HG02973 (cell line): ENCODE data around the gene AEBP1.

Experiments
- ATAC-seq: cut with Tn5 transposase; IDR thresholded peaks from one replicate; pipeline ENCODE4 v1.9.1; 2021; ENCODE audit warnings: moderate library complexity; ENCODE audit not compliant: unreplicated experiment

The AEBP1 gene

DNA sequence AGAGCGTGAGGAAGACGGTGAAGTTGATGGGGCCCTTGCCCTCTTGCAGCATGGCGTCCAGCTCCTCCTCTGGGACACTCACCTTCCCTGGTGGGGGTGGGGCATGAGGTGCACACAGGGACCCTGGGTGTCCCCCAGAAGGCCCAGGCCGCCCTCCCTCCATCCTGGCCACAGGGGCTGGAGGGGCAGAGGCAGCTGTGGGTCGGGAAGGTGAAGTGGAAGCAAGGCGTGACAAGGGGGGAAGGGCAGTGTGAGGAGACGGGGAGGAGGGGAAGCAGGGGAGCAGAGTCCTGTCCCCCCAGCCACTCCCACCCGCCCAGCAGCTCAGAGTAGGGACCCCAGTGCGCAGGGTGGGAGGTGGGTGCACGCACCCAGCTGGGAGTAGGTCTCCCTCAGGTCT is 36.2 kb downstream of the AEBP1 start:
- ATAC-seq: no peak

DNA sequence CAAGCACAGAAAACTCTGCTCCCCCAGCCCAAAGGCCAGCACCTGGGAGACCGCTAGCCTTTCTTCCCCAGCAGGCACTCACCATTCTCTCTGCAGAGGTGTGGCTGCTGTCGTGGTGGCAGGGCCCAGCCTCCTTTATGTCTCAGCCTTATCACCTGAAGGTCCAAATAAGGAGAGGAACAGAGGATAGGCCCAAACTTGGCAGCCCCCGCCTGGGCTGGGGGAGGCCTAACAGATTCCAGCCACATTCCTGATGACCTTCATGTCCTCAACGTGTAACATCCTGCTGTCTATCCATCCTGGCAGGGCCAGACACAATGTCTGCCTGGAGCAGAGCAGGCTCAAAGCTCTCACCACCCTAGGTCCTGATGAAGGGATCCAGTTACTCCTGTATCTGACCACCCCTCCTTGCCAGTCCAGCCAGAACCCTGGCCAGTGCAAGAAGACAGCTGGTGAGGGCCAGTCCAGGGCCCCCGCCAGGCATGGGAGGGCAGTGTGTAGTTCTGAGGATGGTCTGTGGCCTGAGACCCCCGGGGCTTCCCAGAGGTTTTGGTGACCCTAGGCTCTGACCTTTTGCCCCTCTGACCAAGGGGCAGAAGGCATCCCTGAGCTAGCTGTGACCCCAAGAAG is 37.2 kb downstream of the AEBP1 start, which contains the start of gene MYL7:
Gene MYL7, minus strand, starts transcription at position 112 of the 630 bp plus-strand sequence. Its CDS starts 27 bp downstream, at position 85.
- no peak for ATAC-seq

DNA sequence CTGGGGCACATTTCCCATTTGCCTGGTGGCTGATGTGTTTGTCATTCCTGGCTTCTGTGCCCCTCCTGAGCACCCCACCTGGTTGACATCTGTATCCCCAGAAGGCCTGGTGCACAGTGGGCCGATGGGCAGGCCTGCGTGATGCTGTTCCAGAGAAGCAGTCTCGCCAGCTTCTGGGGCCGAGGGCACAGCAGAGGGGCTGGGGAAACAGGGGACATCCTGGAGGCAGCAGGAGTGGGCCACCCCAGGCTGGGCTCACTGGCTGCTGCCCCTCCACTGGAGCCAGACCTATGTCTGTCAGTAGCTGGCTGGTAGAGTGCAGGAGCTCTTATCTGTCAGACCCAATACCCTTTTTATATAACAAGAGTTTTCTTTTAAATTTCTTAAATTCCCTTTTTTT is 37.9 kb downstream of the AEBP1 start:
- no peak for ATAC-seq

DNA sequence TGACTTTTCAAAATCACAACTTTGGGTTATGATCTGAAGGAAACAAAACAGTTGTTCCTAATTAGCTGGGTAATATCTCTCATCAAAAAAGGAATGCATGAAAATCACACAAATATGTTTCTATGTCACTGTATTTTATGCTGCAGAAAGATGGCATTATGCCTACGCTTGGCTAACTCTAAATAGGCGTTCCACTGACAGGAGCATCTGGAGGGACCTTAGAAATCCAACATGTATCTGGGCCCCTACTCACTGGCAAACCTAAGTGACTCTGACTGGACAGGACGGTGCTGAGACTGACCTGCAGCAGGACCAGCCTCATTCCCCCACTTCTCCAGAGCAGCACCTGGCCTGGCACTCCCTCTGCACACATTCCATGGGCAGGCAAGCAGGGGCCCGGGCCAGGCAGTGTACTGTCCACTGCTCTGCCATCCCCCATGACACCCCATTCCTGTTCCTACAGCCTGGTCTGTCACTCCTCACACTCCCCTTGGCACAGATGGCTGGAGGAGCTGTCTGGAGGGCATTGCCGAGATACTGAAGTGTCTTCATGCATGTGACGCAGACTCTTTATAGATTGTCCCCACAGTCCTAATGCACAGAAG is 39.6 kb downstream of the AEBP1 start:
- ATAC-seq: no peak

DNA sequence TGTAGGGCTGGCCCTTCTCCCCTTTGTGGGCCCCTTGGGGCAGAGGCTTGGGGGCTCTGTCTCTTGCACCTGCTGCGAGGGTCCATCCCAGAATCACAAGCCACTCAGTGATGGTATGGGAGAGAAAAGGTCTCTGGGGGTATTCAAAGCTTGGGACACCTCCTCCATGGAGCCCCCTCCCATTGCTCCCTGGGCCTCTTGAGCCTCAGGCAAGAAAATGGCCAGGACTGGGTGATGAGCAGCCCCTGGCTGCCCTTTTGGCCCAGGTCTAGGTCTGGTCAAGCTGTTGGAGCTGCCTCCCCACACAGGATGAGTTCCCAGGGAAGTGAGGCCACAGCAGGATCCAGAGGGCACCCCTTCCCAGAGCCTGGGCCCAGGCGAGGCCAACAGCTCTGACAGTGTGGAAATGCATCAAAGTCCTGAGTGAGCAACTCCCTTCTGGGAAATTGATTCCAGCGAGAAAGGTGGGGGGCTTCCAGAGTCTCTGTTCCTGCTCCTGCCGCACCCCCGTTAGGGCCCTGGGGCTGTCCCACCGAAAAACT is 40.4 kb downstream of the AEBP1 start:
- ATAC-seq: no peak

DNA sequence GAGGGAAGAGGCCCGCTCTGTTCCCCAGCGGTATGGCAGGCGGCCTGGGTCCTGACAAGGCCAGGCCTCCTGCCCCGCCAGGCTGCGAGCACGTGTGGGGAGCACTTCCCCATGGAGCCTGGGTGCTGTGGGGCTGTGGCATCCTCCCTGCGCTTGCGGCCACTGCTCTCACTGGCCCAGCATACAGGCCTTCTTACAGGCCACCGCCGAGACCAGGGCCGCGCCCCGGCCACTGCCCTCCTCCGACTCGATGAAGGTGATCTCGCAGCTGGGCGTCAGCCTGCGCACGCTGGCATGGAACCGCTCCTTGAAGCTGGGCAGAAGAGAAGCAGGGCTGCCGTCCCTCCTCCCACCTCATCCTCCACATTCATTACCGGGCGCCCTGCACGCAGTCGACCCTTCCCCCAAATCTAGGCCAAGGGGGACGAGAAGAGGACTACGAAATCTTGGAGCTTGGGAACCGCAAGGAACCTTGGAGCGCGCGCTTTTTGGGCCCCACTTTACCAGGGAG is 40.9 kb downstream of the AEBP1 start:
- ATAC-seq: no peak

DNA sequence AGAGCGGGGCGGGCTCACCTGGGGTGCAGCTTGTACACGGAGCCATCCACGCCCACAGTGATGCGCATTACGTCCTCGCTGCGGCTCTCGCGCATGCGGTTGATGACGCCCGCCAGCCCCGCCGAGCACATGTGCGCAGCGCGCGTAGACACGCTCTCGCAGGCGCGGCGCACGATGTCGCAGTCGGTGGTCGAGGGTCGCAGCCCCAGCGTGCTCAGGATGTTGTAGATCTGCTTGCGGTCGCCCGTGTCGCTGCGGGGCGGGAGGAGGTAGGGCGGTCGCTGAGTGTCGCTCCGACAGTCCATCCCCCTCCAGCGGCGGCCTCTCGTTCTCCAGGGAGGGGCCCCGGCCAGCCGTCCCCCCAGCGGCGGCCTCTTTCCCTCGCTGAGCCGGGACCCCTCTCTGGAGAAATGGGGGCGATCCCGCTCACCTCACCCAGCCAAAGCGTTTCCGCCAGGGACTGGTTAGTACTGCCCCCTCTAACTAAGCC is 41.4 kb downstream of the AEBP1 start:
- no peak for ATAC-seq

DNA sequence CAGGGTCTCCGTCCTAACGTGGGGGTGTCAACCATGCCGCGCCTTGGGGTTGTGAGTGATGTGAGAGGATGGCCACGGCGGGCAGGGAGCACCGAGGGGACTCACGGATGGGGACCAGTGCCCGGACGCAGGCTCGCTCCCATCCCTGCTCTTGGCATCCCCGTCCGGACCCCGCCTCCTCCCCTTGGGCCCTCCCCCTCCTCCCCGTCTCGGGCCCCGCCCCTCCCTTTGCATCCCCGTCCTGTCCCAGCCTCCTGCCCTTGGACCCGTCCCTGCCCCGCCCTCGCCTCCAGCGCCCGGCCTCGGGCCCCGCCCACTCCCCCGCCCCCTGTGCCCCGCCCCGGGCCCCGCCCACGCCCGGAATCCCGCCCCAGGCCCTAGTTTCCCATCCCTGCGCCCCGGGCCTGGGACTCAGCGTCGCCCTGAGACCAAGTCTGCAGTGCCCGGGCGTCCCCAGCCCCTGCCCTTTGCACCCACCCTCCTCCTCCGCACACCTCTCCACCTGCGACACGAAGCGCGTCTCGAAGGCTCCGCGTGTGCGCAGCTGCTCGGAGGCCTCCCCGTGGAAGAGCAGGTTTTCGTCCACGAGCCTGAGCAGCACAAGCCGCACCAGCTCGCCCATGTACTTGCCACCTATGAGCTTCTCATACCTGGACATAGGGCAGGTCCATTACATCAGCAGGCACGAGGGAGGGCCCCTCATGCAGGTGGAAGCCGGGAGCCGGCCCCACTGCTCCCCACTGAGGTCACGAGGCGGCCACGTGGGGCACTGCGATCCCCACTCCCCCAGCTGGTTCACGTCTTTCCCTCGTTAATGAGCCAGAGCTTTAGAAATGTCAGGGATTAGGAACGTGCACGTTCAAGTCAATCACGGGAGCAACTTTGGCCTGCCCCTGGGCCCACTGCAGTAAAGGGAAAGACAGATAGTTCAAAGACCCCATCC is 42.1 kb downstream of the AEBP1 start:
- no peak for ATAC-seq

DNA sequence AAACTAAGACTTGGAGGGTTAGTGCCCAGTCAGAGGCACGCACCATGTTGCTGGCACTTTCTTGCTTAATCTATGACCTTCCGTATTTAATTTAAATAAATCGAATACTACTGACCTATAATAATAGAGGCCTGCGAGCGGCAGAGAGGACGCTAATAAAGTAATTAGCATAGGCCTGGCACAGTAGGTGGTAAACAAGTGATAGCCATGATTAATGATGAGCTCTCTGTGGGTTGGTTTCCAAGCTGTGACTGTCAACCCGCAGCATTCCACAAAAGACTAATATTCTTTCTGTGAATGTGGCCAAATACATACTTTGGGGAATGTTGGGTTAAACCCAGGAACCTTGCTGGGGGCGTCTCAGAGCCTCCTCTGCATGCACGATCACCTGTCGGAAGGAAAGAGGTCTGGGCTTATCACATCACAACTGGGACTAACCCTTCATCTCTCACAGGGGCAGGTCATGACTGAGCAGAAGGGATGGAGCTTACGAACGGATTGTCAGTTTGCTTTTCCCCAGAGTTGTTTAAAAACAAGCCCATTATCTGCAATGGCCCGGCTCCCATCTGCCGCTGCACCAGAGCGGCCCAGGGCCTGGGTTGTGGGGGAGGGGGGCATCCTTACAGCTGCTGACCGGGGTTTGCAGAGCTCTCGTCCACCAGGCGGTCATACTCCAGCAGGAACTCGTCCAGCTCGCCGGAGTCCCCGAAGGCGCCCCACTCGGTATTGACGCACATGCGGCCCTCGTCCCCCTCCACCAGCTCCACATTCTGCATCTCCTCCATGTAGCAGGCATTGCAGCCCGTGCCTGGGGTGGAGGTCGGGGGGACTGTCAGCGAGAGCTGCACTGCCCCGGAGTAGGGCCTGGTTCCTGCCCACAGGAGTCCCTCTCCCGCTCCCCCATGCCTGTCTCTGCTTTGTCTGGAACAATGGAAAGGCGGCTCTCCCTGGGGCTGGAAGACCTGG is 43.2 kb downstream of the AEBP1 start:
- ATAC-seq: no peak

DNA sequence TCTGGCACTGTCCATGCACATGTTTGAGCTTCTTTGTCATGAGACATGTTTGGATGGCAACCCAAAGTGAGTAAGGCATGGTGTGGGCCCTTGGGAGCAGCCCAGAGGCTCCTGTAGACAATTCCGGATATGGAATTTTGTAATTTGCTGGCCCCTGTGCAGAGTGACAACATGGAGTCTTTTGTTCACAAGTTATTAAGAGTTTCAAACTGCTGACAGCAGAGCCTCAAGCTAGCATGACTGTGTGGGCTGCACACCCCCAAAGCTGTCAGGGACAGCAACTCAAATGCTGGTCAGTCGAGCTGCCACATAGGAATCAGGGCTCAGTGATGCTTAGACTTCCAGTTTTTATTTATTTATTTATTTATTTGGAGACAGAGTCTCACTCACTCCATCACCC is 44.0 kb downstream of the AEBP1 start:
- ATAC-seq: no peak

DNA sequence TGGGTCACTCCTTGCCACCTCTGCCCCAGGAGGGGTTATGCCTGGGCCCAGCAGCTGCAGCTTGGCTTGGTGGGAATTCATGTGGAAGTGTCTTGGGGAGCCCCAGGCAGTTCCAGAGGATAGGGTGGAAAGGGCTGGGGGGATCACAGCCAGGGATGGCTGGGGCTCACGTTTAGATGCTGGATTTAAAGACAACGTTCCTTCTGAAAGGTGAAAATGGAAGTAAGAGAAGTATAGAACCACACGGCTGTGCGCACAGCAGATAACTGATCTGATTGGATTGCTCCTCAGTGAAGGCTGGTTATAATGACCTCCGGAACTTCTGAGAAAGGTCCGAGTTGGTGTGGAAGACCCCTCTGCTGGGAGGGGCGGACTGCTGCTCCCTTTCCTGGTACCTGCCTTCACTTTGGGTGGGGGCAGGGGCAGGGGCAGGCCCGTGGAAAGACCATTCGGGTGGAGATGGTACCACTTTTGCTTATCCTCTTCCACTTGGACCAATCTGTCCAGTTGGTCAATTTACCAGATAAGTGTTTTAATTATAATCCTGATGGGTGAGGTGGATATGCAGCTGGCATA is 44.9 kb downstream of the AEBP1 start:
- no peak for ATAC-seq

DNA sequence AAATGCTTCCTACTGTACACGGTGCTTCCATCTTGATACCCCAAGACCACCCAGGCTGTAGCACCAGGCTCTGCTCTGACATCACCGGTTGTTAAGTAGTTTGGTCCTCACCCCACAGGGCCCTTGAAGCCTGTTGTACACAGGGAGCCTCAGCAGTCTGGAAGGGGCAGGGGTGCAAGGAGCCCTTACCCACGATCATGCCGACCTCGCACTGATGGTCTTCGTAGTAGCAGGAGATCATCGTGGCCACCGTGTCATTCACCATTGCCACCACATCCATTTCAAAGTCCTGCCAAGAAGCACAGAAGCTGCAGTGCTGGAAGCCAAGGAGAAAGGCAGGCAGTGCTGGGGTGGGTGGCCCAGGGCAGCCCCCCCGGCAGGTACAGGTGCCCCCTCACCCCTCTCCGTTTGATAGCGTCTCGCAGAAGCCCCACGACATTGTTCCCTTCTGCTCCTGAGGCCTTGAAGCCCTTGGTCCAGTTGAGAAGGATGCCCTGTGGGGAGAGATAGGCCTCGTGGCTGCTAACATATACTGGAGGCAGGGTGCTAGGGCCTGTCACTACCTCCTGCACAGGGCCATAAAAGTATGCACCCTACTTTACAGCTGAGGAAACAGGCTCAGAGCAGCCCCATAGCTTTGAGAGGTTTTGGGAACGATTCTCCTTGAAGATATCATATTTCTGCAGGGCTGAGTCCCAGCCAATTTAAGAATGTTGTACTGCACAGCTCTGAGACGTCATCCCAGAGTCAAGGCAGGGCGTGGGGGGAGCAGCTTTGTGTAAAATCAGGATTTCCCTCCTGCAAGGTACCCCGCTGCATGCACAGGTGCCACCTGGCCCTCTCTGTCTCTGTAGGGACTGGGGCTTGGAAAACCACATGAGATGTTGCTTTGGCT is 45.7 kb downstream of the AEBP1 start:
- ATAC-seq: no peak

DNA sequence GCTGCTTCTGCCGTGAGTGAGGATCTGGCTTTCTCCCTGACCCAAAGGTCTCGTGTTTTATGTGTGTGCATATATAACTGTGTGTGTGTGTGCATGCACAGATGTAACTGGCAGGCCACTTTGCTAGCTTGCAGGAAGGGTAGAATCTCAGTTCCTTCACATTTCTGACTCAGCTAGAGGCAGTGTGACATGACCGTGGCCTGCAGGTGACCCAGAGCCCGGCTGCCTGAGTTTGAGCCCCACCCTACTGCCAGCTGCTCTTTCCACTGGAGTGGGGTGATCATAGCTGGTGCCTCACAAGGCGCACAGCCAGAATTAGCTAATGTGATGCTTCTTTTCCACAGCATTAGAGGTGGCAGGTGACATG is 46.3 kb downstream of the AEBP1 start:
- no peak for ATAC-seq

DNA sequence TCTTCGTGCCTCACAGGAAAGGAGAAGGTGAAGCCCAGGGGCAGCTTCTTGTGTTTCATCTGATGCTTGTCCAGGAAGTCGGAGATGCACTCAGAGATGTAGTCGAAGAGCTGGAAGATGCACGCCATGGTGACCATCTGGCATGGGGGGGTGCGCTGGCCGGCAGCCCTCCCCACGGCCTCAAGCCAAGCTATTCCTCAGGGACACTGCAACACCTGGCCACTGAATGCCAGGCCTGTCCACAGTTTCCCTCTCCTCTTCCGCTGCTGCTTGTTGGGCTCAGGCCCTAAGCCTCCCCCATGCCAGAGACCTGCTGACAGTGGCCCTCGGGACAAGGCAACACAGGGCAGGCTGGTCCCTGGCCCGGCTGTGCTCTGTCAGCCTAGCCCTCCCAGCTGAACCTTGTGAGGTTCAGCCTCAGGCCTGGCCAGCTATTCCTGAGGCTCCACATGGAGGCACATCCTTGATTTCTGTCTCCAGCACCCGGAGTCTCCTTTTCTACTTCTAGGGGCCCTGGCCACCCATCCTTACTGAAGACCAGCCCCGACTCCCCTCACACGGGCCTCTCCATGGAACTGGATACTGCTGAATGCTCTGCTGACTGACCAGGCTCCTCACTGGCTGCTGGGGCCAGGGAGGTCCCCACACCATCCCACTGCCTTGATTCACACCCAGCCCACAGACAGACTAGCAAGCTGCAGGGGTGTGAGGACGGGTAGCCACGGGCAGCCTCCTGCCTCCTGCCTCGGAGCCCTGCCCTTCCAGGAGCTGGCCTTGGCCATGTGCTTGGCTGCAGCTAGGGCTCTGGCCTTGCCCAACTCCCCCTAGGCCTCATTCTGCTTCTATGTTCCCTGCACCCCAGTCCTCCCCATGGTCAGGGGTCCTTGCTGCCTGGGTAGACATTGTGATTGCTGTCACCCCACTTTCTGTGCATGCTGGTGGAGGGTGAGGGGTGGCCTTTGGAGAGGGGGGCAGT is 47.1 kb downstream of the AEBP1 start:
- no peak for ATAC-seq

DNA sequence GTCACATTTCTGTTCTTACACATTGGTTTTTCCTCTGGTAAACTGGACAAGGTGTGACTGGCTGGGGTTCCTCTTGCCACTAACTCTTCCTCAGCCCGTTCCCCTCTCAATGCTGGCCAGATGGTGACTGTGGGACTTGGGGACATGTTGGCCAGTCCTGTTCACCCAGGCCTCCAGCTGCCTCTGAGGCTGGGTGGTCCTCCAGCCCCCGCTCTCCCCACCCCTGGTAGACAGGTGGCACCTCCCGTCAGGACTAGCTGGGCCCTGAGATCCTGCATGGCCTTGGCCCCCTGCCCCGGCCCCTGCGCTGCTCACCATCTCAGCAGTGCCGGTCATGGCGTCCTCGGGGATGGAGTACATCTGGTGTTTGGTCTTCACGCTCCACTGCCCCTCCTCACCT is 47.8 kb downstream of the AEBP1 start:
- no peak for ATAC-seq

DNA sequence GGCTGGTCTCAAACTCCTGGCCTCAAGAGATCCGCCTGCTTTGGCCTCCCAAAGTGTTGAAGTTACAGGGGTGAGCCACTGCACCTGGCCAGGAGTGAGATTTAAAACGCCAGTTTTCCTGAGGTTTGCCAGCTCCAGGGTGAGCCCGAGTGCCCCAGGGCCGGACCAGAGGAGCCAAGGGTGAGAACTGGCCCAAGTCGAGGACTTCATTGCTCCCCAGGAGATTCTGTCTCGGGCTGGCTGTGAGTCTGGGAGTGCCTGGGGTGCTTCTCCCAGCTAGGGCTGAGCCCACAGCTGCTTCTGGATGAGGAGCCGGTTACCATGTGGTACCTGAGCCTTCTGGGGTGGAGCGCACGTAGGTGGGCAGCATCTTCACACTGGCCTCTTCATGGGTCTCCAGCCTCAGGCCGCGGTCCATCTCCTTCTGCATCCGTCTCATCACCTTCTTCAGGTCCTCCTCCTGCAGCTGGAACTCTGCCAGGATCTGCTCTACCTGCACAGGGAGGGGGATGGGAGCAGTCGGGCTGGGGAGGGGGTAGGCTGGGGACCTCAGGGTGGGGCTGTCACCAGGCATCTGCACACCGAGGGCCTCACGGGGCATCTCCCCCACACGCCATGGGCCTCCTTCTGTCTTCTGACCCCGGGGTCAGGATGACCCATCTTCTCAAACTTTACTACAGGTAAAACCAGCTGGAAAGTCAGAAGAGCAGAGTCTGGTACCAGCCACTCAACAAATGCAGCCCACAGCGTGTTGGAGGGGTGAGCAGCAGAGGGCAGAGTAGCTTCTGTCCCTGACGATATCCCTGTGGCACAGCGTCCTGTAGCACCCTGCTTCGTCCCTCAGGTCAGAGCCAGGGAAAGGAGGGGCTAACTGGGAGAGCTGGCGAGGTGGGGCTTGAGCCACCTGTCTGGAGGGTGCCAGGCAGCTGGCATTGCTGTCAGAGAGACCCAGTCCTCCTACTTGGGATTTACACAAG is 49.1 kb downstream of the AEBP1 start:
- no peak for ATAC-seq
